ENCODE measurements around the gene FIG4. TPM values are rescaled to one million over a fixed set of nuclear protein-coding genes. Genes with fewer than 3 reads are reported as not detected.

The FIG4 gene
- total RNA-seq, 1 experiment from 2014 or later = 21.3 TPM

GRCh38 chr6:109800771-109801170 is 109.7 kb downstream of the FIG4 start:
- ChIA-PET POLR2A (no interaction called here), CTCF (interaction anchor here (1.6 kb wide), 1 partner anchor 18 kb away, joined by 5 read pairs; no protein-coding TSS in a partner anchor)
- H3K36me3 Mint-ChIP-seq = peaks cover 2% of the 10 kb centered on the region

More at GRCh38 chr6:109800771-109801170, 109.7 kb downstream of the FIG4 start:
- no peaks in the 10 kb centered on the region for H3K9me3 Mint-ChIP-seq
- peaks cover 35% of the 10 kb centered on the region for H3K4me1 Mint-ChIP-seq
- H3K27ac Mint-ChIP-seq = no peak overlapping the region
- TF ChIP-seq, protein P1, sequence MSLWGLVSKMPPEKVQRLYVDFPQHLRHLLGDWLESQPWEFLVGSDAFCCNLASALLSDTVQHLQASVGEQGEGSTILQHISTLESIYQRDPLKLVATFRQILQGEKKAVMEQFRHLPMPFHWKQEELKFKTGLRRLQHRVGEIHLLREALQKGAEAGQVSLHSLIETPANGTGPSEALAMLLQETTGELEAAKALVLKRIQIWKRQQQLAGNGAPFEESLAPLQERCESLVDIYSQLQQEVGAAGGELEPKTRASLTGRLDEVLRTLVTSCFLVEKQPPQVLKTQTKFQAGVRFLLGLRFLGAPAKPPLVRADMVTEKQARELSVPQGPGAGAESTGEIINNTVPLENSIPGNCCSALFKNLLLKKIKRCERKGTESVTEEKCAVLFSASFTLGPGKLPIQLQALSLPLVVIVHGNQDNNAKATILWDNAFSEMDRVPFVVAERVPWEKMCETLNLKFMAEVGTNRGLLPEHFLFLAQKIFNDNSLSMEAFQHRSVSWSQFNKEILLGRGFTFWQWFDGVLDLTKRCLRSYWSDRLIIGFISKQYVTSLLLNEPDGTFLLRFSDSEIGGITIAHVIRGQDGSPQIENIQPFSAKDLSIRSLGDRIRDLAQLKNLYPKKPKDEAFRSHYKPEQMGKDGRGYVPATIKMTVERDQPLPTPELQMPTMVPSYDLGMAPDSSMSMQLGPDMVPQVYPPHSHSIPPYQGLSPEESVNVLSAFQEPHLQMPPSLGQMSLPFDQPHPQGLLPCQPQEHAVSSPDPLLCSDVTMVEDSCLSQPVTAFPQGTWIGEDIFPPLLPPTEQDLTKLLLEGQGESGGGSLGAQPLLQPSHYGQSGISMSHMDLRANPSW (CRISPR knock-in tag; conservative IDR thresholded peaks at IDR 0.05; ENCODE audit: low read depth) = no peak
- TF ChIP-seq, protein P2, sequence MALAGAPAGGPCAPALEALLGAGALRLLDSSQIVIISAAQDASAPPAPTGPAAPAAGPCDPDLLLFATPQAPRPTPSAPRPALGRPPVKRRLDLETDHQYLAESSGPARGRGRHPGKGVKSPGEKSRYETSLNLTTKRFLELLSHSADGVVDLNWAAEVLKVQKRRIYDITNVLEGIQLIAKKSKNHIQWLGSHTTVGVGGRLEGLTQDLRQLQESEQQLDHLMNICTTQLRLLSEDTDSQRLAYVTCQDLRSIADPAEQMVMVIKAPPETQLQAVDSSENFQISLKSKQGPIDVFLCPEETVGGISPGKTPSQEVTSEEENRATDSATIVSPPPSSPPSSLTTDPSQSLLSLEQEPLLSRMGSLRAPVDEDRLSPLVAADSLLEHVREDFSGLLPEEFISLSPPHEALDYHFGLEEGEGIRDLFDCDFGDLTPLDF (CRISPR knock-in tag; IDR thresholded peaks at IDR 0.05) = no peak
- TF ChIP-seq ATF3 (CRISPR knock-in tag; conservative IDR thresholded peaks at IDR 0.05) = no peak
- no peak for TF ChIP-seq FOXP1 (CRISPR knock-in tag; IDR thresholded peaks at IDR 0.05; ENCODE audit: borderline replicate concordance)
- TF ChIP-seq FOXK1 (CRISPR knock-in tag; IDR thresholded peaks at IDR 0.05) = no peak
- TF ChIP-seq KAT7 (CRISPR knock-in tag; IDR thresholded peaks at IDR 0.05; ENCODE audit: borderline replicate concordance) = no peak
- no peak for TF ChIP-seq NR3C1 (CRISPR knock-in tag; conservative IDR thresholded peaks at IDR 0.05; ENCODE audit: low read depth)
- no peak for TF ChIP-seq ATF2 (CRISPR knock-in tag; IDR thresholded peaks at IDR 0.05; ENCODE audit: borderline replicate concordance, low read depth)
- TF ChIP-seq, protein P3, sequence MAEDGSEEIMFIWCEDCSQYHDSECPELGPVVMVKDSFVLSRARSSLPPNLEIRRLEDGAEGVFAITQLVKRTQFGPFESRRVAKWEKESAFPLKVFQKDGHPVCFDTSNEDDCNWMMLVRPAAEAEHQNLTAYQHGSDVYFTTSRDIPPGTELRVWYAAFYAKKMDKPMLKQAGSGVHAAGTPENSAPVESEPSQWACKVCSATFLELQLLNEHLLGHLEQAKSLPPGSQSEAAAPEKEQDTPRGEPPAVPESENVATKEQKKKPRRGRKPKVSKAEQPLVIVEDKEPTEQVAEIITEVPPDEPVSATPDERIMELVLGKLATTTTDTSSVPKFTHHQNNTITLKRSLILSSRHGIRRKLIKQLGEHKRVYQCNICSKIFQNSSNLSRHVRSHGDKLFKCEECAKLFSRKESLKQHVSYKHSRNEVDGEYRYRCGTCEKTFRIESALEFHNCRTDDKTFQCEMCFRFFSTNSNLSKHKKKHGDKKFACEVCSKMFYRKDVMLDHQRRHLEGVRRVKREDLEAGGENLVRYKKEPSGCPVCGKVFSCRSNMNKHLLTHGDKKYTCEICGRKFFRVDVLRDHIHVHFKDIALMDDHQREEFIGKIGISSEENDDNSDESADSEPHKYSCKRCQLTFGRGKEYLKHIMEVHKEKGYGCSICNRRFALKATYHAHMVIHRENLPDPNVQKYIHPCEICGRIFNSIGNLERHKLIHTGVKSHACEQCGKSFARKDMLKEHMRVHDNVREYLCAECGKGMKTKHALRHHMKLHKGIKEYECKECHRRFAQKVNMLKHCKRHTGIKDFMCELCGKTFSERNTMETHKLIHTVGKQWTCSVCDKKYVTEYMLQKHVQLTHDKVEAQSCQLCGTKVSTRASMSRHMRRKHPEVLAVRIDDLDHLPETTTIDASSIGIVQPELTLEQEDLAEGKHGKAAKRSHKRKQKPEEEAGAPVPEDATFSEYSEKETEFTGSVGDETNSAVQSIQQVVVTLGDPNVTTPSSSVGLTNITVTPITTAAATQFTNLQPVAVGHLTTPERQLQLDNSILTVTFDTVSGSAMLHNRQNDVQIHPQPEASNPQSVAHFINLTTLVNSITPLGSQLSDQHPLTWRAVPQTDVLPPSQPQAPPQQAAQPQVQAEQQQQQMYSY (CRISPR knock-in tag; IDR thresholded peaks at IDR 0.05) = no peak
- TF ChIP-seq NFATC4 (CRISPR knock-in tag; IDR thresholded peaks at IDR 0.05) = no peak
- TF ChIP-seq, protein P4, sequence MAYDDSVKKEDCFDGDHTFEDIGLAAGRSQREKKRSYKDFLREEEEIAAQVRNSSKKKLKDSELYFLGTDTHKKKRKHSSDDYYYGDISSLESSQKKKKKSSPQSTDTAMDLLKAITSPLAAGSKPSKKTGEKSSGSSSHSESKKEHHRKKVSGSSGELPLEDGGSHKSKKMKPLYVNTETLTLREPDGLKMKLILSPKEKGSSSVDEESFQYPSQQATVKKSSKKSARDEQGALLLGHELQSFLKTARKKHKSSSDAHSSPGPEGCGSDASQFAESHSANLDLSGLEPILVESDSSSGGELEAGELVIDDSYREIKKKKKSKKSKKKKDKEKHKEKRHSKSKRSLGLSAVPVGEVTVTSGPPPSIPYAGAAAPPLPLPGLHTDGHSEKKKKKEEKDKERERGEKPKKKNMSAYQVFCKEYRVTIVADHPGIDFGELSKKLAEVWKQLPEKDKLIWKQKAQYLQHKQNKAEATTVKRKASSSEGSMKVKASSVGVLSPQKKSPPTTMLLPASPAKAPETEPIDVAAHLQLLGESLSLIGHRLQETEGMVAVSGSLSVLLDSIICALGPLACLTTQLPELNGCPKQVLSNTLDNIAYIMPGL (CRISPR knock-in tag; IDR thresholded peaks at IDR 0.05) = no peak
- no peak for TF ChIP-seq ELF4 (CRISPR knock-in tag; IDR thresholded peaks at IDR 0.05; ENCODE audit: low read depth)
- TF ChIP-seq, protein P5, sequence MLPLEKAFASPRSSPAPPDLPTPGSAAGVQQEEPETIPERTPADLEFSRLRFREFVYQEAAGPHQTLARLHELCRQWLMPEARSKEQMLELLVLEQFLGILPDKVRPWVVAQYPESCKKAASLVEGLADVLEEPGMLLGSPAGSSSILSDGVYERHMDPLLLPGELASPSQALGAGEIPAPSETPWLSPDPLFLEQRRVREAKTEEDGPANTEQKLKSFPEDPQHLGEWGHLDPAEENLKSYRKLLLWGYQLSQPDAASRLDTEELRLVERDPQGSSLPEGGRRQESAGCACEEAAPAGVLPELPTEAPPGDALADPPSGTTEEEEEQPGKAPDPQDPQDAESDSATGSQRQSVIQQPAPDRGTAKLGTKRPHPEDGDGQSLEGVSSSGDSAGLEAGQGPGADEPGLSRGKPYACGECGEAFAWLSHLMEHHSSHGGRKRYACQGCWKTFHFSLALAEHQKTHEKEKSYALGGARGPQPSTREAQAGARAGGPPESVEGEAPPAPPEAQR (CRISPR knock-in tag; IDR thresholded peaks at IDR 0.05) = no peak
- H3K4me3 Mint-ChIP-seq = no peak overlapping the region
- no peak for DNase-seq (ENCODE audit: low spot score)
- no peaks in the 10 kb centered on the region for H3K27me3 Mint-ChIP-seq (ENCODE audit: low read depth)
- no peak for ATAC-seq

Data from WTC11 (cell line).